ENCODE data around the gene LRRC1. TPM values are rescaled to one million over a fixed set of nuclear protein-coding genes. Genes with fewer than 3 reads are reported as not detected.

Gene LRRC1
- total and polyA plus RNA-seq, 2 of the 8 experiments (the other 6 are each of a cell fraction or from before 2014, with no cell fraction given), result 6.7 to 15.9 TPM

DNA sequence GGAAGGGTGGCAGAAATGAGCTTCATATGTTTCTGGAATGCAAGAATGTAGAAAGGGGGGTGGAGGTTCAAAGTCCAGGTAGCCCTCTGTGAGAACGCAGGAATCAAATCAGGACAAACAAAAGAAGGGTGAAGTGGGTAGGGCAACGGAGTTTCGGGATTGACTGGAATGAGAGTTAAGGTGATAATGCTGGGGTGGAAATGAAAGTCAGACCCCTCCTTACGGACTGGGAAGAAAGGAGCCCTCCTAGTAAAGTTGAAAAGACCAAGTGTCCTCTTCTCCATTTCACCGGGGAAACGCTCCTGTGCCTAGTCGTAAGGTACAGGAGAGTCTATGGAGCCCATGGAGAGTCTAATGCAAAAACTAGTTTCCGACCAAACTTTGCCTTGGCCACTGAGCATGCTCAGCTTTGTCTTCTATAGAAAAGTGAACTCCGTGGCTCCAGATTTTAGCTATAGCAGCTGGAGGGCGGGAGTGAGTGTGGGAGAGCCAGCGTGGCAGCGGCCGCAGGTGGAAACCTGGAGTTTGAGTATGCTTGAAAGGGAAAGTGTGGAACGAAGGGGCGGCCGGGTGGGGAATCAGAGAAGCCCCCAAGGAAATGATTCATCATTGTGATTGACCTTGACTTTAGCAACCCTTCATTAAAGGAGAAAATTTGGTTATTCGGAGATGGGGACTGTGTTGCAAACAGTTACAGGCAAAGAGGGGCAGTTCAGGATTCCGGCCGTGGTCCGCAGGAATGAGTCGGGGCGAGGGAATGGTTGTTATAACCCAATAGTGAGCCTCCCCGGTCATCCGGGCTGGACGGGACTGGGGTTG, 1.3 kb upstream of the LRRC1 start:
- Histone ChIP-seq H4K8ac (ENCODE audit: extremely low read depth, insufficient read depth, low read length) (no peak overlapping the region), H3K56ac (replicated peaks; ENCODE audit: insufficient read length, low read depth, low read length) (peak overlapping the region; percentile 33), H3K4me3 (ENCODE audit: extremely low read depth in 1 of 4, insufficient read depth in 2 of 4, low read depth in 3 of 4, low read length in 4 of 4) (peak overlapping the region; percentile 68 to 90 (median 88)), H3K4me2 (ENCODE audit: insufficient read depth in 1 of 2, low read depth in 2 of 2, low read length in 2 of 2) (peak overlapping the region; percentile 96 to 99), H4K5ac (ENCODE audit: insufficient read length, low read depth, low read length) (no peak overlapping the region), H3K27ac (ENCODE audit: low read depth, low read length) (no peak overlapping the region), H2BK120ac (replicated peaks; ENCODE audit: low read depth, low read length) (no peak overlapping the region), H2AK5ac (ENCODE audit: low read depth, low read length) (no peak overlapping the region), H2BK12ac (ENCODE audit: low read depth, low read length) (no peak overlapping the region; the same call in 1 of the 2 replicates), H2BK15ac (ENCODE audit: low read length) (peak overlapping the region; percentile 63; the same call in 1 of the 2 replicates), H3K79me2 (ENCODE audit: control insufficient read depth in 1 of 2, insufficient read depth in 2 of 2, low read length in 2 of 2) (peaks cover 0 to 21% of the 10 kb centered on the region in 2 experiments; a peak in 3 of 4 replicates), H2BK5ac (ENCODE audit: low read depth, low read length) (0 out of 2 replicates have a peak overlapping the region, but pooled peaks have one; percentile 77), H3K23ac (ENCODE audit: insufficient read length) (no peak overlapping the region), H3K18ac (ENCODE audit: extremely low read depth, low read length) (peak overlapping the region; percentile 63), H3K9ac (replicated peaks in 1 of 4; ENCODE audit: extremely low read depth in 1 of 4, low read depth in 3 of 4, low read length in 3 of 4) (peak overlapping the region in 3 of 4 experiments; percentile 61 to 82 (median 67); a peak in 6 of 7 replicates), H2BK20ac (ENCODE audit: low read length) (no peak overlapping the region), H3K27me3 (replicated peaks in 1 of 4; ENCODE audit: control insufficient read depth in 3 of 4, extremely low read depth in 1 of 4, insufficient read depth in 3 of 4, low read length in 3 of 4) (peaks cover 0 to 6% (median 2%) of the 10 kb centered on the region in 4 experiments; a peak in 3 of 7 replicates), H2AFZ (ENCODE audit: low read length) (peak overlapping the region; percentile 98), H3K4me1 (replicated peaks in 1 of 4; ENCODE audit: control insufficient read depth in 3 of 4, insufficient read depth in 4 of 4, low read length in 3 of 4) (peaks cover 0 to 6% (median 3%) of the 10 kb centered on the region in 4 experiments; a peak in 5 of 7 replicates), H4K20me1 (replicated peaks in 1 of 2; ENCODE audit: control insufficient read depth in 1 of 2, insufficient read depth in 2 of 2, low read length in 2 of 2) (peaks cover 1 to 5% of the 10 kb centered on the region in 2 experiments), H3K4ac (replicated peaks; ENCODE audit: insufficient read length, low read depth, low read length) (no peak overlapping the region), H3K9me3 (ENCODE audit: insufficient read depth in 2 of 2, low read depth in 1 of 2, low read length in 1 of 2) (no peaks in the 10 kb centered on the region), H3K14ac (ENCODE audit: insufficient read length) (no peak overlapping the region), H3K79me1 (ENCODE audit: low read depth, low read length) (peaks cover 10% of the 10 kb centered on the region), H4K91ac (replicated peaks; ENCODE audit: insufficient read length, low read length) (peak overlapping the region; percentile 25), H3K36me3 (ENCODE audit: control insufficient read depth in 2 of 4, insufficient read depth in 4 of 4, low read length in 3 of 4) (no peaks in the 10 kb centered on the region), H3K23me2 (ENCODE audit: low read depth, low read length) (peaks cover 25% of the 10 kb centered on the region)
- ChIA-PET POLR2A (ENCODE audit: partially characterized antibody) (interaction anchor here (0.6 to 2.4 kb wide), 17 partner anchors 8 to 257 kb away, joined by 3 to 10 read pairs (median 4); no protein-coding TSS in a partner anchor), CTCF (ENCODE audit: partially characterized antibody) (interaction anchor here (0.7 to 6.1 kb wide), 9 partner anchors 35 to 175 kb away, joined by 3 to 52 read pairs (median 3); no protein-coding TSS in a partner anchor)
- no peak for FAIRE-seq
- DNase-seq (ENCODE audit: low read depth in 1 of 2, low spot score in 2 of 2), result peak in 1 of 2 experiments; percentile 54
- 0% methylated on average over 25 of the region's 25 CpGs; no CpG with 5 or more reads in 1 of the 2 experiments for WGBS, 2 experiments (ENCODE audit: extremely low coverage in 1 of 2, insufficient coverage in 1 of 2, insufficient read length in 1 of 2, insufficient replicate concordance in 2 of 2, low coverage in 1 of 2, low lambda C conversion rate in 2 of 2, missing lambda C conversion rate in 1 of 2)
- TF ChIP-seq ASH2L (IDR thresholded peaks at IDR 0.05; ENCODE audit: low read length) (no peak), FOSL1 (IDR thresholded peaks at IDR 0.05; ENCODE audit: insufficient read depth, low read depth, low read length) (no peak), TEAD4 (IDR thresholded peaks at IDR 0.05; ENCODE audit: low read depth, low read length) (peak; percentile 34; the same call in 1 of the 2 replicates), TAF1 (IDR thresholded peaks at IDR 0.05; ENCODE audit: low read depth, low read length) (peak; percentile 39; the same call in 1 of the 2 replicates), JUN (IDR thresholded peaks at IDR 0.05; ENCODE audit: low read depth, low read length) (no peak), PHF8 (conservative IDR thresholded peaks at IDR 0.05; ENCODE audit: low read depth, low read length) (0 out of 2 replicates have a peak, but pooled peaks have one; percentile 35), EP300 (IDR thresholded peaks at IDR 0.05; ENCODE audit: borderline replicate concordance in 1 of 2, low read depth in 2 of 2, low read length in 2 of 2) (no peak), NRF1 (IDR thresholded peaks at IDR 0.05; ENCODE audit: low read depth, low read length) (peak; percentile 38; the same call in 1 of the 2 replicates), EZH2 (IDR thresholded peaks at IDR 0.05; ENCODE audit: low read depth, low read length, severe bottlenecking) (peak; percentile 22)
- TF ChIP-seq, protein P1, sequence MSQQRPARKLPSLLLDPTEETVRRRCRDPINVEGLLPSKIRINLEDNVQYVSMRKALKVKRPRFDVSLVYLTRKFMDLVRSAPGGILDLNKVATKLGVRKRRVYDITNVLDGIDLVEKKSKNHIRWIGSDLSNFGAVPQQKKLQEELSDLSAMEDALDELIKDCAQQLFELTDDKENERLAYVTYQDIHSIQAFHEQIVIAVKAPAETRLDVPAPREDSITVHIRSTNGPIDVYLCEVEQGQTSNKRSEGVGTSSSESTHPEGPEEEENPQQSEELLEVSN (IDR thresholded peaks at IDR 0.05), result peak; percentile 70
